H9 (cell line): Measurements from ENCODE around the gene LINS1. TPM values are rescaled to one million over a fixed set of nuclear protein-coding genes. Genes with fewer than 3 reads are reported as not detected.

Source experiments
- DNase-seq: peaks from one replicate; pipeline ENCODE4 v3.0.0-alpha.2; 2017
- H2AFZ ChIP-seq: one replicate; pipeline ENCODE4 v1.6.1; 2013; ENCODE audit warnings: mild to moderate bottlenecking, low read length, control low read depth, moderate library complexity
- H2AK5ac ChIP-seq: 2 replicates; pipeline ENCODE4 v1.6.1; 2013; ENCODE audit warnings: low read length, control low read depth, mixed read lengths; ENCODE audit not compliant: insufficient read length
- H2BK120ac ChIP-seq: one replicate; pipeline ENCODE4 v1.6.1; 2013; ENCODE audit warnings: low read depth, mild to moderate bottlenecking, low read length, control low read depth, inconsistent platforms; ENCODE audit not compliant: poor library complexity, severe bottlenecking
- H2BK12ac ChIP-seq: 2 replicates; pipeline ENCODE4 v1.6.1; 2013; ENCODE audit warnings: low read length, control low read depth, mixed read lengths, low read depth; ENCODE audit not compliant: insufficient read length
- H2BK15ac ChIP-seq: 2 replicates; pipeline ENCODE4 v1.6.1; 2013; ENCODE audit warnings: low read depth, low read length, control low read depth
- H2BK20ac ChIP-seq: one replicate; pipeline ENCODE4 v1.6.1; 2013; ENCODE audit warnings: low read depth, mild to moderate bottlenecking, low read length, control low read depth, inconsistent platforms; ENCODE audit not compliant: poor library complexity, severe bottlenecking
- H2BK5ac ChIP-seq: 2 replicates; pipeline ENCODE4 v1.6.1; 2013; ENCODE audit warnings: low read length, control low read depth, mixed read lengths; ENCODE audit not compliant: insufficient read length
- H3K14ac ChIP-seq: 2 replicates; pipeline ENCODE4 v1.6.1; 2013; ENCODE audit warnings: low read length, control low read depth; ENCODE audit not compliant: insufficient read depth
- H3K18ac ChIP-seq: 2 replicates; pipeline ENCODE4 v1.6.1; 2013; ENCODE audit warnings: low read depth, mild to moderate bottlenecking, mixed read lengths, low read length, control low read depth; ENCODE audit not compliant: insufficient read length
- H3K23ac ChIP-seq: 2 replicates; pipeline ENCODE4 v1.6.1; 2013; ENCODE audit warnings: low read length, control low read depth, mixed read lengths, low read depth; ENCODE audit not compliant: insufficient read length
- H3K23me2 ChIP-seq: 2 replicates; pipeline ENCODE4 v1.6.1; 2013; ENCODE audit warnings: low read depth, mild to moderate bottlenecking, mixed read lengths, low read length, control low read depth; ENCODE audit not compliant: insufficient read length, poor library complexity, severe bottlenecking
- H3K27ac ChIP-seq: 2 replicates; pipeline ENCODE4 v1.5.1; 2013; ENCODE audit warnings: low read length, control low read depth, mixed read lengths, low read depth; ENCODE audit not compliant: insufficient read length
- H3K27me3 ChIP-seq: 2 replicates; pipeline ENCODE4 v1.6.1; 2013; ENCODE audit warnings: low read length, control low read depth, inconsistent platforms; ENCODE audit not compliant: insufficient read depth
- H3K4ac ChIP-seq: 2 replicates; pipeline ENCODE4 v1.6.1; 2013; ENCODE audit warnings: low read depth, mild to moderate bottlenecking, control low read depth, inconsistent platforms, low read length, moderate library complexity
- H3K4me1 ChIP-seq: 2 replicates; pipeline ENCODE4 v1.6.1; 2013; ENCODE audit warnings: low read length, control low read depth, inconsistent platforms; ENCODE audit not compliant: insufficient read depth
- H3K4me2 ChIP-seq: 2 replicates; pipeline ENCODE4 v1.6.1; 2013; ENCODE audit warnings: low read length, control low read depth, mixed read lengths; ENCODE audit not compliant: insufficient read length, insufficient read depth
- H3K56ac ChIP-seq: 2 replicates; pipeline ENCODE4 v1.6.1; 2013; ENCODE audit warnings: low read depth, mild to moderate bottlenecking, mixed read lengths, low read length, control low read depth; ENCODE audit not compliant: insufficient read length
- H3K79me1 ChIP-seq: 2 replicates; pipeline ENCODE4 v1.6.1; 2013; ENCODE audit warnings: low read depth, mild to moderate bottlenecking, moderate library complexity, low read length, control low read depth, inconsistent platforms; ENCODE audit not compliant: insufficient read depth, poor library complexity, severe bottlenecking
- H3K79me2 ChIP-seq: 2 replicates; pipeline ENCODE4 v1.6.1; 2013; ENCODE audit warnings: low read length, control low read depth, inconsistent platforms; ENCODE audit not compliant: insufficient read depth
- H3K9ac ChIP-seq: 2 replicates; pipeline ENCODE4 v1.6.1; 2013; ENCODE audit warnings: low read length, control low read depth, mixed read lengths; ENCODE audit not compliant: insufficient read length; ENCODE audit errors: extremely low read depth
- H3K9me3 ChIP-seq: one replicate; pipeline ENCODE4 v1.6.1; 2013; ENCODE audit warnings: low read depth, low read length, inconsistent platforms; ENCODE audit not compliant: control insufficient read depth
- H3T11ph ChIP-seq: one replicate; pipeline ENCODE4 v1.6.1; 2013; ENCODE audit warnings: mild to moderate bottlenecking, low read length, control low read depth, inconsistent platforms
- H4K20me1 ChIP-seq: one replicate; pipeline ENCODE4 v1.6.1; 2013; ENCODE audit not compliant: control insufficient read depth, insufficient read length, insufficient read depth
- H4K5ac ChIP-seq: 2 replicates; pipeline ENCODE4 v1.6.1; 2013; ENCODE audit warnings: low read depth, mild to moderate bottlenecking, mixed read lengths, low read length, control low read depth; ENCODE audit not compliant: insufficient read length
- H4K8ac ChIP-seq: replicated peaks from 2 replicates; pipeline ENCODE4 v1.6.1; 2013; ENCODE audit warnings: low read length, control low read depth, mixed read lengths, low read depth; ENCODE audit not compliant: insufficient read length
- H4K91ac ChIP-seq: 2 replicates; pipeline ENCODE4 v1.6.1; 2013; ENCODE audit warnings: low read depth, mild to moderate bottlenecking, moderate library complexity, mixed read lengths, low read length, control low read depth; ENCODE audit not compliant: insufficient read length
- H3K27ac Mint-ChIP-seq, 3 experiments: 2 replicates in 2 of 3; 3 replicates in 1 of 3; pipeline ENCODE4 v1.8.0; 2020 to 2021; ENCODE audit warnings: mixed read lengths in 3 of 3, mild to moderate bottlenecking in 1 of 3, moderate library complexity in 1 of 3
- H3K27me3 Mint-ChIP-seq: 2 replicates; pipeline ENCODE4 v1.8.0; 2021; ENCODE audit warnings: low read depth, mild to moderate bottlenecking, moderate library complexity, mixed read lengths
- H3K36me3 Mint-ChIP-seq, 3 experiments: 2 replicates in 2 of 3; 3 replicates in 1 of 3; pipeline ENCODE4 v1.8.0; 2020 to 2021; ENCODE audit warnings: low read depth in 3 of 3, mixed read lengths in 3 of 3; ENCODE audit not compliant: insufficient read depth in 1 of 3
- H3K4me1 Mint-ChIP-seq, 2 experiments: 2 replicates each; pipeline ENCODE4 v1.8.0; 2020; ENCODE audit warnings: mixed read lengths in 2 of 2
- H3K4me3 Mint-ChIP-seq, 2 experiments: 2 replicates in 1 of 2; 3 replicates in 1 of 2; pipeline ENCODE4 v1.8.0; 2020 to 2021; ENCODE audit warnings: mild to moderate bottlenecking in 2 of 2, mixed read lengths in 2 of 2, moderate library complexity in 1 of 2
- H3K9me3 Mint-ChIP-seq, 2 experiments: 2 replicates in 1 of 2; 3 replicates in 1 of 2; pipeline ENCODE4 v1.8.0; 2020; ENCODE audit warnings: mild to moderate bottlenecking in 2 of 2, mixed read lengths in 2 of 2, moderate library complexity in 1 of 2
- WGBS: extraction: QIAGEN DNeasy Blood & Tissue Kit; methylation state at CpG from one replicate; pipeline ENCODE4 v1.1.7; 2013; ENCODE audit warnings: missing lambda C conversion rate, low lambda C conversion rate, mixed read lengths; ENCODE audit not compliant: insufficient read length; ENCODE audit errors: extremely low coverage; 5-methylcytosine and 5-hydroxymethylcytosine counted together
- total RNA-seq: library from RNA; stranded (reverse); gene quantifications from 2 replicates; pipeline ENCODE4 v1.2.1, GENCODE V29; 2021
- TF ChIP-seq, protein P1 (sequence below): fragments of 200-600 bp; sonication (generic); conservative IDR thresholded peaks from 3 replicates; pipeline ENCODE4 v1.8.0; 2021; ENCODE audit warnings: antibody characterized with exemption, mild to moderate bottlenecking

Gene LINS1
- total RNA-seq, 1 experiment from 2014 or later = 8.8 TPM

- Histone ChIP-seq H3T11ph (no peak overlapping the region), H4K8ac (no peak overlapping the region), H3K23ac (no peak overlapping the region), H3K9me3 (no peaks in the 10 kb centered on the region), H3K79me1 (no peaks in the 10 kb centered on the region), H2AFZ (no peak overlapping the region), H3K18ac (no peak overlapping the region), H4K5ac (no peak overlapping the region), H3K4me2 (no peak overlapping the region), H4K20me1 (no peaks in the 10 kb centered on the region), H3K27ac (no peak overlapping the region), H3K9ac (no peak overlapping the region), H4K91ac (no peak overlapping the region), H3K4ac (no peak overlapping the region), H2BK120ac (no peak overlapping the region), H3K23me2 (peaks cover 2% of the 10 kb centered on the region), H2AK5ac (no peak overlapping the region), H2BK5ac (no peak overlapping the region), H3K27me3 (no peaks in the 10 kb centered on the region), H2BK12ac (no peak overlapping the region), H2BK20ac (no peak overlapping the region), H3K56ac (no peak overlapping the region), H3K14ac (no peak overlapping the region), H3K4me1 (no peaks in the 10 kb centered on the region; the same call in 1 of the 2 replicates), H2BK15ac (no peak overlapping the region), H3K79me2 (peaks cover 2% of the 10 kb centered on the region; the same call in 1 of the 2 replicates)
- Mint-ChIP-seq H3K4me3 (no peak overlapping the region), H3K27ac (no peak overlapping the region), H3K9me3 (peaks cover 11 to 15% of the 10 kb centered on the region in 2 experiments), H3K36me3 (peaks cover 9 to 14% (median 13%) of the 10 kb centered on the region in 3 experiments), H3K27me3 (no peaks in the 10 kb centered on the region), H3K4me1 (no peaks in the 10 kb centered on the region)
- TF ChIP-seq, protein P1, sequence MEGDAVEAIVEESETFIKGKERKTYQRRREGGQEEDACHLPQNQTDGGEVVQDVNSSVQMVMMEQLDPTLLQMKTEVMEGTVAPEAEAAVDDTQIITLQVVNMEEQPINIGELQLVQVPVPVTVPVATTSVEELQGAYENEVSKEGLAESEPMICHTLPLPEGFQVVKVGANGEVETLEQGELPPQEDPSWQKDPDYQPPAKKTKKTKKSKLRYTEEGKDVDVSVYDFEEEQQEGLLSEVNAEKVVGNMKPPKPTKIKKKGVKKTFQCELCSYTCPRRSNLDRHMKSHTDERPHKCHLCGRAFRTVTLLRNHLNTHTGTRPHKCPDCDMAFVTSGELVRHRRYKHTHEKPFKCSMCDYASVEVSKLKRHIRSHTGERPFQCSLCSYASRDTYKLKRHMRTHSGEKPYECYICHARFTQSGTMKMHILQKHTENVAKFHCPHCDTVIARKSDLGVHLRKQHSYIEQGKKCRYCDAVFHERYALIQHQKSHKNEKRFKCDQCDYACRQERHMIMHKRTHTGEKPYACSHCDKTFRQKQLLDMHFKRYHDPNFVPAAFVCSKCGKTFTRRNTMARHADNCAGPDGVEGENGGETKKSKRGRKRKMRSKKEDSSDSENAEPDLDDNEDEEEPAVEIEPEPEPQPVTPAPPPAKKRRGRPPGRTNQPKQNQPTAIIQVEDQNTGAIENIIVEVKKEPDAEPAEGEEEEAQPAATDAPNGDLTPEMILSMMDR = no peak
- no peak for DNase-seq
- no CpG with 5 or more reads among the region's 3 CpGs for WGBS
Measured at GRCh38 chr15:100595964-100596363, 6.0 kb downstream of the LINS1 start.
